NCI-H2171 (cell line): ENCODE results near the gene CNOT2.
A peak's percentile ranks its signal among the peaks of the same experiment; 100 is the strongest.
"Not testable (repeated sequence)": the region's sequence is repeated elsewhere in the genome, so short reads cannot be mapped to it uniquely, and the experiment has no call there.

Experiments used
- DNase-seq: peaks from one replicate; lab custom pipeline; 2025; lab: John Stamatoyannopoulos, UW

CNOT2 gene

DNA sequence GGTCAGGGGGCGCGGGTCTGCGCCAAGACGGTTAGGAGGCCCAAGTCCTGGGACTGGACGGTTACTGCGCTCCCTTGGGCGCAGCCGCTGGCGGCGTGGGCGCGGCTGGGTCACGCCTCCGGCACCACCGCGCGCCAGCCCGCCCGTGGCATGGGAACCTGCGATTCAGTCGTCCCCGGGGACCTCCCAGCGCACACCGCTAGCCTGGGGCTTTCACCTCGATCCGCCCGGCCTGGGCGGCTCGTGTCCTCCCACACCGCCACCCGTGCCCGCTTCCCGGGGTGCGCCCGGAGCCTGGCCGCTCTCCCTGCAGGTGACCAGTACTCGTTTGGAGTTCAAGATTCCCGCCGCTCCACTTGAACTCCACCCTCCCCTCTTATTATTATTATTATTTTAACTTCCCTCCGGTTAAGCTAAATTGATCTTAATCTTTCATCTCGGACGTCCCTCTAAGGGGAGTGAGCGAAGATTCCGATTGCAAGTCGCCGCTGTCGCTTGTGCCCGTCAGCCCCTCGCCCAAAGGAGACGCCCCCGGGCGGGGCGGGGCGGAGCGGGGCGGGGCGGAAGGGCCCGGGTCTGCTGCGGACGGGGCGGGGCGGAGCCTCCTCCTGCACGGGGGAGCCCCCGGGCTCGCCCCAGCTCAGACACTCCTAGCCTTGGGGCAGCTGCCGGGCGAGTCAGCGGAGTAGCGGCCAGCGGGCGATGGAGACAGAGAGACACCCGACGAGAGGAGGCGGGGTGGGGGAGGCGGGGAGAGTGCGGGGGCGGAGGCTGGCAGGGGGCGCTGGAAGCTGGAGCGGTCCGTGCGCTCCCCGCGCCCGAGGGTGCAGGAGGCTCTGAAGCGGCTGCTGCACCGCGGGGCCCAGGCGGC lies 122.7 kb downstream of the CNOT2 start, which contains the start of gene KCNMB4:
KCNMB4 (plus strand) TSS at position 643 of the 871 bp plus-strand sequence. CDS start 445 bp downstream, outside the sequence.
- peak; percentile 76 for DNase-seq

GRCh38 chr12:70366581-70367257 lies 123.5 kb downstream of the CNOT2 start:
- peak; percentile 56 for DNase-seq

DNA sequence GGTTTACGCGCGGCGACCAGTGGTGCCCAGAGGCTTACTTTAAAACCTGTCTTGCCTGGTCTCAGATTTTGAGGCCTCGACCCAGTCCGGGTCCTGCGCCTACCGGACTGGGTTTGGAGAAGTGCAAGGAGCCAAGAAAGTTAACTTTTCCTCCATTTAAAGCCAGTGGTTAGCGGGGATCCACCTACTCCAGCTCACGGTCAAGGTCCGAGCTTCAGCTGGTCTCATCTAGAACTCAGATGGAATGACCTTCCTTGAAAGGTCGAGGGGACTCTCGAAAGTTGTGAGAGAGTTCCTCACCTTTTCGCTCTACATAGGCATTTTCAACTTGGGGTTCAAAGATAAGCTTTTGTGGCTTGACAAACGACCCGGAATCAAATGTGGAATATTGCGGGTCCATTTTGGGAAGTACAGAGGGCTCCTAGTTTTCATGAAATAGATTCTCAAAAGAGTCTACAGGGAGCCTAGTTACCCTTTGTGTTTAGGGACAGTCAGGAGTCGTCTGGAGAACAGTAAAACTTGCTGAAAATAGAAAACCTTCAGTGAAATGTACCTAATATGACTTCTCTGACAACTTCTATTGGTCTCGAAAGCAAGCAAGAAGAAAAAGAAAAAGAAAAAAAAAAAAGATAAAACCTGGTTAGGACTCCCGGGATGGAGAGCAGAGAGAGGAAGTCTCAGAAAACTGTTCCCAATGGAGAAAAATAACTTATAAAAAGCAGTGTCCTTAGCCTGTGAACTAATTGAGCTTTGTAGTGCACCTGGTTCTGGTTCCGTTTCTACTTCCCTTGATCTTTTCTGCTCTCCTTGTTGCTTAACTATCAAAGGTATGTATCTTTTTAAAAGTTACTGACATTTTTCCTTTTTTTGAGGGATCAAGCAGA lies 124.3 kb downstream of the CNOT2 start:
- no peak for DNase-seq

DNA sequence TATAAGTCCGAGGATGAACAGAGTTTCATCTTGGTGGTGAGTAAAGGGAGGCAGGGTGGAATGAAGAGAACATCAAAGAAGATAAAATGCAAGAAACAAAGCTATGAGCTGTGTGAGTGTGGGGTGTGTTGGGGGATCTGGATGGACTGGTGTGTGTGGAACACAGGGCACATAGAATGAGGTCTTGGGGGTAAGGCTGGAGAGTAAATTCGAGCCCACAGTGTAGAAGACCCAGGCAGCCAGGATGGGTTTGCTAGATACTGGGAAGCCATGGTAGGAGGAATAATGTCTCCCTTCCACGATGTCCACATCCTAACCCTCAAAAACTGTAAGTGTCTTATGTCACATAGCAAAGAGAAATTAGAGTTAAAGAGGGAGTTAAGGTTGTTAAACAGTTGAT lies 129.6 kb downstream of the CNOT2 start:
- DNase-seq = no peak

DNA sequence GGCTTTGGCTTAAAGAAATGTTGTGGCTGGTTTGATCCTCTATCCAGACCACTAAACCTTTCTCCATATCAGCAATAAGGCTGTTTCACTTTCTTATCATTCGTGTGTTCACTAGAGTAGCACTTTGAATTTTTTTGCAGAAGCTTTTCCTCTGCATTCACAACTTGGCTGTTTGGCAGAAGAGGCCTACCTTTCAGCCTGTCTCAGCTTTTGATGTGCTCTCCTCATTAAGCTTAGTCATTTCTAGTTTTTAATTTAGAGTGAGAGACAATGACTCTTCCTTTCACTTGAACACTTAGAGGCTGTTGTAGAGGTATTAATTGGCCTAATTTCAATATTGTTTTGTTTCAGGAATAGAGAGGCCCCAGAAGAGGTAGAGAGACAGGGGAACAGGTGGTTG lies 136.6 kb downstream of the CNOT2 start:
- no peak for DNase-seq

- DNase-seq = no peak
Observed at GRCh38 chr12:70383484-70383883, 140.3 kb downstream of the CNOT2 start.

- DNase-seq = no peak
Observed at GRCh38 chr12:70383886-70384285, 140.7 kb downstream of the CNOT2 start.

DNA sequence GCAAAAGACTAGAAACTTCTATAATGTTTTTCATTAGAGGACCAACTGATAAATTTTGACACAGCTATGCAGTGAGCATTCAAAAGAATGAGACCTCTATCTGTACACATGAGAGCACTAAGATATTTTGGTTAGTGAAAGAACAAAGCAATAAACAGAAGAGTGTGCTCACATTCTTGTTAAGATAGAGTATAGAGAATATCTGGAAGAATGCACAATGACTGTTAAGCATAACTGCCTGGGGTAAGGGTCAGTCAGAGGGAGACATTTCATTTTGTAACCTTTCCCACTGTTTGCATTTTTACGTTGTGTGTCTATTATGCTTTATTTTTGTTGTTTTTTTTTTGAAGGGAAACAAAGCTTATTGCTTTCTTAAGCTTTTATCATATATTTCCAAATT lies 143.5 kb downstream of the CNOT2 start:
- no peak for DNase-seq

DNA sequence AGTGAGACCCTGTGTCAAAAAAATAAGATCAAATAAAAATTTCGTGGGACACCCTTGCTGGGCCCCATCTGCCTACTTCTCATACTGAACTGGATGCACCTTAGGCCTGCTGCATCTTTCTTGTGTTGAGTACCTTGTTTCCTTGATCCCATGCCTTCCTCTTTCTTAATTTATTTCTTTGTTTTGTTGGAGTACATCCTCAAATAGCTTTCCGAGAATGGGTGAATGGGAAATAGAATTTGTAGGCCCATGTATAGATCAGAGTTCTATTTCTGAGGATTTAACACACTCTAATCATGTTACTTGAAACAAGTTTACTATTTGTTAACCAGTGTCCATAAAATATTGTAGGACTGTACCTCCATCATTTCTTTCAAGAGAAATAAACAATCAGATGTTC lies 146.4 kb downstream of the CNOT2 start:
- no peak for DNase-seq

GRCh38 chr12:70392631-70393030 lies 149.4 kb downstream of the CNOT2 start:
- DNase-seq = not testable (repeated sequence)

DNA sequence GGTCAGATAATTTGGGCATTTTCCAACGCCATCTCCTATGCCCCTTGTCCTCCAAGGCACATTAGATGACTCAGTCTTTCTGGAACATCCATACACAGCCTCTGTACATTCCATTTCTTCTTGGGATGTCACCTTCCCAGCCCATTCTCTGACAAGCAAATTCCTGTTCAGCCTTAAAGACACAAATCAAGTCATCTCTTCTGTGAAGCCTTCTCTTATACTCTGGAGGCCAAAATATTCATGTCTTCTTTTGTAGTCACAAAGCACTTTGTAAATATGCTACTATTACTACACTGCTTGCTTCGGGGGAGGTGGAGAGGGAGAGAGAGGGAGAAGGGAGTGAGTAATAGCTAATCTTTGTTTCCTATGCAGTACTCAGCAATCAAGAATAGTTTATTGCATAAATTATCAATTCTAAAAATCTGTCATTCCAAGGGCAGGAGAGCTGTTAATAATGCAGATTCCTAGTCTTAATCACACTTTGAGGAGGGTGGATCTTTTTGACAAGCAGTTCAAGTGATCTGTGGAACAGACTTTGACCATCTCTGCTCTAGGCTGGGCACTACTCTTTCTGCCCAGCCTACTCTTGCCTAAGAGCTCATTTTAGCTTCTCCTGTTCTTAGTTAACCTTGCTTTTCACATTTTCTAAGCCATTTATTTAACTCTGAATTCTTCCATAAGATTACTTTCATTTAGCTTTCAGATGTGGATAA lies 150.7 kb downstream of the CNOT2 start:
- no peak for DNase-seq

- DNase-seq = no peak
Observed at GRCh38 chr12:70398002-70398401, 154.8 kb downstream of the CNOT2 start.

GRCh38 chr12:70398862-70399261 lies 155.6 kb downstream of the CNOT2 start:
- no peak for DNase-seq

DNA sequence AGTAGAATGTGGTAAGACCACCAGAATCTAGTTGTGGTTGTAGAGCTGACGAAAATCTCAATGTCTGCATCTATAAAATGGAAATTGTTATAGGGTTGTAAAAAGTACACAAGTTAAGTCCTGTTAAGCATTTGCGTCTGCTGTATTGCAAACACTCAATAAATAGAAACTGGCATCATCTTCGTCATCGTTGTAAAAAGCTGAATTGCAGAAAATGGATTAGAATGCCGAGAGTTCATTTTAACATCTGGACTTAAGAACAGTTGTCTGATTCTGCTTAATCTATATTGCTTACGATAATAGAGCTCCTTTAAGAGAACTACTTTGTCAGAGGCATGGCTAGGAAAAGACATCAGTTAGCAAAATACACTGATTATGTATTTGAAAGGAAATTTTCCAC lies 156.1 kb downstream of the CNOT2 start:
- no peak for DNase-seq

- no peak for DNase-seq
Observed at GRCh38 chr12:70400124-70400523, 156.9 kb downstream of the CNOT2 start.

- no peak for DNase-seq
Observed at GRCh38 chr12:70402597-70402996, 159.4 kb downstream of the CNOT2 start.

- no peak for DNase-seq
Observed at GRCh38 chr12:70403826-70404225, 160.6 kb downstream of the CNOT2 start.
